DND-41 (cell line): Measurements from ENCODE around the gene MEP1A.

ENCODE experiments used
- ATAC-seq: fragments of 200-7000 bp; cut with Tn5 transposase; 3 replicates; pipeline ENCODE4 v1.9.1; 2021; ENCODE audit warnings: low read depth; ENCODE audit not compliant: insufficient read depth
- DNase-seq: peaks from one replicate; pipeline ENCODE4 v3.0.0-alpha.2; 2020
- H2AFZ ChIP-seq: 2 replicates; pipeline ENCODE4 v1.6.0; 2012; ENCODE audit warnings: low read depth, low read length
- H3K27ac ChIP-seq: 2 replicates; pipeline ENCODE4 v1.5.1; 2012; ENCODE audit warnings: low read length, inconsistent platforms
- H3K27me3 ChIP-seq: fragments of 200-600 bp; sonication (generic); 2 replicates; pipeline ENCODE4 v1.6.0; 2012; ENCODE audit warnings: low read length, mild to moderate bottlenecking, inconsistent platforms; ENCODE audit not compliant: insufficient read depth, poor library complexity
- H3K36me3 ChIP-seq: 2 replicates; pipeline ENCODE4 v1.5.1; 2012; ENCODE audit warnings: low read length, inconsistent platforms; ENCODE audit not compliant: insufficient read depth
- H3K4me1 ChIP-seq: 2 replicates; pipeline ENCODE4 v1.5.1; 2012; ENCODE audit warnings: mild to moderate bottlenecking, low read length; ENCODE audit not compliant: insufficient read depth
- H3K4me2 ChIP-seq: 2 replicates; pipeline ENCODE4 v1.6.0; 2012; ENCODE audit warnings: mild to moderate bottlenecking, moderate library complexity, low read length, inconsistent platforms; ENCODE audit not compliant: insufficient read depth
- H3K4me3 ChIP-seq, 2 experiments: fragments of 200-600 bp in 1 of 2; shearing (Covaris generic) in 1 of 2; 2 replicates each; pipeline ENCODE4 v1.5.1; 2012 to 2016; ENCODE audit warnings: inconsistent platforms in 2 of 2, low read length in 2 of 2, mild to moderate bottlenecking in 2 of 2, low read depth in 1 of 2, moderate library complexity in 1 of 2
- H3K79me2 ChIP-seq: 2 replicates; pipeline ENCODE4 v1.6.0; 2012; ENCODE audit warnings: low read length, inconsistent platforms; ENCODE audit not compliant: insufficient read depth
- H3K9ac ChIP-seq: 2 replicates; pipeline ENCODE4 v1.6.0; 2012; ENCODE audit warnings: low read depth, mild to moderate bottlenecking, inconsistent platforms, low read length, moderate library complexity
- H3K9me3 ChIP-seq: 2 replicates; pipeline ENCODE4 v1.5.1; 2012; ENCODE audit warnings: low read length, moderate library complexity, mild to moderate bottlenecking, inconsistent platforms; ENCODE audit not compliant: insufficient read depth, severe bottlenecking
- H4K20me1 ChIP-seq: 2 replicates; pipeline ENCODE4 v1.6.0; 2012; ENCODE audit warnings: low read length; ENCODE audit not compliant: insufficient read depth
- EZH2 ChIP-seq: IDR thresholded peaks from 3 replicates; pipeline ENCODE4 v1.6.1; 2012; ENCODE audit warnings: borderline replicate concordance, low read depth, mild to moderate bottlenecking, moderate library complexity, low read length, inconsistent platforms; ENCODE audit not compliant: severe bottlenecking
- TF ChIP-seq, protein P1 (sequence below): IDR thresholded peaks from 2 replicates; pipeline ENCODE4 v1.5.1; 2012; ENCODE audit warnings: borderline replicate concordance, low read length, moderate library complexity, mild to moderate bottlenecking; ENCODE audit not compliant: poor library complexity, severe bottlenecking; ENCODE audit errors: extremely low read depth

Gene MEP1A

DNA sequence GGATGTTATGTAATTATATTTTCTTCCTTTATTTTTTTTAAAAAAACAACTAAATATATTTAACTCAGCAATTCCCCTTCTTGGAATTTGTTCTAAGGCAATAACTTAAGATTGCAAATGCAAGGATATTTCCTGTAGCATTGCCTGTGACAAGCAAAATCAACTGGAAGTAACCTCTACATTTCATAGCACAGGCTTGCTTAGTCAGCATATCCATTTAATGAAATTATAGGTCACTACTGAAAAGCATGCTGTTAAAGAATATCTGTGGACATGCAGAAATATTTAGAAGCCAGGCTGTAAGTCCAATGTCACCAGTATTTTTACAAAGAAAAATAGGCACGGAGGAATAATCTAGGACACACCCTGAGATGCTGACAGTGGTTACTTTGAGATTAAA, 8.7 kb upstream of the MEP1A start:
- Histone ChIP-seq H4K20me1 (no peaks in the 10 kb centered on the region), H3K36me3 (no peaks in the 10 kb centered on the region), H3K4me1 (no peaks in the 10 kb centered on the region), H3K4me3 (no peak overlapping the region), H3K27ac (no peak overlapping the region), H3K27me3 (no peaks in the 10 kb centered on the region), H3K79me2 (no peaks in the 10 kb centered on the region), H3K4me2 (no peak overlapping the region), H2AFZ (no peak overlapping the region), H3K9me3 (no peaks in the 10 kb centered on the region), H3K9ac (no peak overlapping the region)
- DNase-seq, result no peak
- TF ChIP-seq, protein P1, sequence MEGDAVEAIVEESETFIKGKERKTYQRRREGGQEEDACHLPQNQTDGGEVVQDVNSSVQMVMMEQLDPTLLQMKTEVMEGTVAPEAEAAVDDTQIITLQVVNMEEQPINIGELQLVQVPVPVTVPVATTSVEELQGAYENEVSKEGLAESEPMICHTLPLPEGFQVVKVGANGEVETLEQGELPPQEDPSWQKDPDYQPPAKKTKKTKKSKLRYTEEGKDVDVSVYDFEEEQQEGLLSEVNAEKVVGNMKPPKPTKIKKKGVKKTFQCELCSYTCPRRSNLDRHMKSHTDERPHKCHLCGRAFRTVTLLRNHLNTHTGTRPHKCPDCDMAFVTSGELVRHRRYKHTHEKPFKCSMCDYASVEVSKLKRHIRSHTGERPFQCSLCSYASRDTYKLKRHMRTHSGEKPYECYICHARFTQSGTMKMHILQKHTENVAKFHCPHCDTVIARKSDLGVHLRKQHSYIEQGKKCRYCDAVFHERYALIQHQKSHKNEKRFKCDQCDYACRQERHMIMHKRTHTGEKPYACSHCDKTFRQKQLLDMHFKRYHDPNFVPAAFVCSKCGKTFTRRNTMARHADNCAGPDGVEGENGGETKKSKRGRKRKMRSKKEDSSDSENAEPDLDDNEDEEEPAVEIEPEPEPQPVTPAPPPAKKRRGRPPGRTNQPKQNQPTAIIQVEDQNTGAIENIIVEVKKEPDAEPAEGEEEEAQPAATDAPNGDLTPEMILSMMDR, result no peak
- no peak for TF ChIP-seq EZH2
- ATAC-seq, result no peak

DNA sequence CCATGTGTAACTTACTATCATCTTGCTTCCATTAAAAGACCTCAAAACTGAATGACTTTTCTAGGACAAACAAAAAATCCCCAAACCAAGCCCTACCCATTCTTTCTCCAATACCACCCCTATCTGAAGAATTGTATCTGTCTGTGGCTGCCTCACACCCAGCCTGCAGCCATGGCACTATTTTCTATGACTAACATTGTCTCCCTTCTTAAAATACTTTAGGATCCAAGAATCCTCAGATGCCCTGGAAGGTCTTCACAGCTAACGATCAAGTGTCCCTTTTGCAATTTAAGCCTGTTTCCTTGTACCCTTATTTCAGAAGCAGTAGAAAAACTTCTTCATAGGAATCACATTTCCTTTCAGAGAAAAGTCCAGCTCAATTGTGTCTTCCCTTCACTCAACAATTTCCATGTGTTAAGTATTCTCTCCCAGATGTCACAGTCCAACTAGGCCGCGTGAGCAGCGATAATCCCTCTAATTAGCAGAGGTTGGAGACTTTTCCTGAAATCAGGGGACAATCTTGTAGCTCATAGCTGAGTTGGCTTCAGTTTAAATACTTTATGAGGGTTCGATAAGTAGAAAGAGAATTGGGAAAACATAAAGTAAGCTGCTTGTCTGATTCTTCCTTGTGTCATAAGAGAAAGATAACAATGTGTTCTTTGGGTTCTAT, 5.2 kb upstream of the MEP1A start:
- ATAC-seq (no peak), DNase-seq (no peak)
- Histone ChIP-seq H2AFZ (no peak overlapping the region), H3K27me3 (no peaks in the 10 kb centered on the region), H3K4me1 (no peaks in the 10 kb centered on the region), H3K27ac (no peak overlapping the region), H3K36me3 (no peaks in the 10 kb centered on the region), H4K20me1 (no peaks in the 10 kb centered on the region), H3K9ac (no peak overlapping the region), H3K9me3 (no peaks in the 10 kb centered on the region), H3K4me3 (no peak overlapping the region), H3K4me2 (no peak overlapping the region), H3K79me2 (no peaks in the 10 kb centered on the region)
- TF ChIP-seq EZH2, result no peak
- TF ChIP-seq, protein P1, result no peak

DNA sequence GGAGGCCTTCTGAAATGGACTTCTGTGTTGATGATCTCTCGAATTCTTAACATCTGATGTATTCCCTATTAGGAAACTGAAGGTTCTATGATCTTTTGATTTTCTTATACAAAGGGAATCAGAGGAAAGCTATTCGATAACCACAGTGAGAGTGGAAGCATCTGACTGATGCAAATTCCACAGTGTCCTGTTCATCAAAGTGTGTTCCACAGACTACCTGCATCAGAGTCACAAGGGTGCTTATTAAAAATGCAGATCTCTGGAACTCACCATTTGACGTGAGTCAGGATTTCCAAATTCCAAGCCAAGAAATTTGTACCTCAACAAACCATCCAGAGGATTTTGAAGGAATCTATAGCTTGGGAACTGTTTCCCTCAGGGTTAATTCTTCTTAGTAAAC, 4.4 kb upstream of the MEP1A start:
- Histone ChIP-seq H3K36me3 (no peaks in the 10 kb centered on the region), H3K27me3 (no peaks in the 10 kb centered on the region), H3K79me2 (no peaks in the 10 kb centered on the region), H3K9ac (no peak overlapping the region), H3K4me1 (no peaks in the 10 kb centered on the region), H4K20me1 (no peaks in the 10 kb centered on the region), H3K4me3 (no peak overlapping the region), H3K9me3 (no peaks in the 10 kb centered on the region), H3K4me2 (no peak overlapping the region), H3K27ac (no peak overlapping the region), H2AFZ (no peak overlapping the region)
- DNase-seq (no peak), ATAC-seq (no peak)
- no peak for TF ChIP-seq EZH2
- TF ChIP-seq, protein P1, result no peak
